Calu3 (cell line): ENCODE data around the gene ACOT9. TPM values are rescaled to one million over a fixed set of nuclear protein-coding genes. Genes with fewer than 3 reads are reported as not detected.

Experiments
- Bru-seq: library from RNA; stranded (reverse); fragments of 400-500 nt; gene quantifications from one replicate; lab custom pipeline; 2021; lab: Mats Ljungman, UMichigan
- BruChase-seq, 2 experiments: library from RNA; stranded (reverse); fragments of 400-500 nt; gene quantifications; one replicate each; lab custom pipeline; 2021; lab: Mats Ljungman, UMichigan
- BruUV-seq: library from RNA; stranded (reverse); fragments of 400-500 nt; replicated peaks from 2 replicates; lab custom pipeline; 2021; lab: Mats Ljungman, UMichigan
- CTCF ChIA-PET: fragments of 300-600 bp; sonication (Branson Sonifier 250); formaldehyde crosslinking; loops from one replicate; lab custom pipeline; 2022; ENCODE audit warnings: antibody characterized with exemption; lab: Charles Lee
- DNase-seq: peaks from one replicate; pipeline ENCODE4 v3.0.0; 2022
- H3K27ac Mint-ChIP-seq: one replicate; pipeline ENCODE4 v1.8.0; 2022; ENCODE audit warnings: mixed read lengths; ENCODE audit not compliant: unreplicated experiment
- H3K27me3 Mint-ChIP-seq: one replicate; pipeline ENCODE4 v1.8.0; 2022; ENCODE audit warnings: mixed read lengths; ENCODE audit not compliant: unreplicated experiment
- H3K36me3 Mint-ChIP-seq: one replicate; pipeline ENCODE4 v1.8.0; 2022; ENCODE audit warnings: mild to moderate bottlenecking, moderate library complexity, mixed read lengths; ENCODE audit not compliant: insufficient read depth, unreplicated experiment
- H3K4me1 Mint-ChIP-seq: one replicate; pipeline ENCODE4 v1.8.0; 2022; ENCODE audit warnings: mild to moderate bottlenecking, low read depth, mixed read lengths; ENCODE audit not compliant: unreplicated experiment
- H3K4me3 Mint-ChIP-seq: one replicate; pipeline ENCODE4 v1.8.0; 2022; ENCODE audit warnings: mild to moderate bottlenecking, low read depth, moderate library complexity, mixed read lengths; ENCODE audit not compliant: unreplicated experiment
- H3K9me3 Mint-ChIP-seq: one replicate; pipeline ENCODE4 v1.8.0; 2022; ENCODE audit warnings: low read depth, mixed read lengths; ENCODE audit not compliant: unreplicated experiment
- intact Hi-C: fragments of 100-400 bp; cut with micrococcal nuclease; formaldehyde crosslinking; loops from one replicate; pipeline ENCODE4 v1.10.0; 2022; ENCODE audit not compliant: unreplicated experiment
- long read RNA-seq: library from polyadenylated mRNA; stranded (forward); transcript quantifications from one replicate; pipeline ENCODE4 v2.0.0, GENCODE V29; 2022
- total RNA-seq: library from RNA; stranded (reverse); gene quantifications from 2 replicates; pipeline ENCODE4 v1.2.3, GENCODE V29; 2022
- TF ChIP-seq, protein P1 (sequence below): fragments of 200-600 bp; IDR thresholded peaks from one replicate; pipeline ENCODE4 v1.8.0; 2022; ENCODE audit warnings: antibody characterized with exemption; ENCODE audit not compliant: unreplicated experiment

The ACOT9 gene, protein sequence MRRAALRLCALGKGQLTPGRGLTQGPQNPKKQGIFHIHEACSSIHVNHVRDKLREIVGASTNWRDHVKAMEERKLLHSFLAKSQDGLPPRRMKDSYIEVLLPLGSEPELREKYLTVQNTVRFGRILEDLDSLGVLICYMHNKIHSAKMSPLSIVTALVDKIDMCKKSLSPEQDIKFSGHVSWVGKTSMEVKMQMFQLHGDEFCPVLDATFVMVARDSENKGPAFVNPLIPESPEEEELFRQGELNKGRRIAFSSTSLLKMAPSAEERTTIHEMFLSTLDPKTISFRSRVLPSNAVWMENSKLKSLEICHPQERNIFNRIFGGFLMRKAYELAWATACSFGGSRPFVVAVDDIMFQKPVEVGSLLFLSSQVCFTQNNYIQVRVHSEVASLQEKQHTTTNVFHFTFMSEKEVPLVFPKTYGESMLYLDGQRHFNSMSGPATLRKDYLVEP
- total RNA-seq (38.1 and 49.6 TPM in 2 replicates), Bru-seq, nascent RNA (percentile 73 among the genes with signal in this experiment), BruChase-seq, experiment 1, labeled RNA remaining after a 6-hour chase (percentile 71 among the genes with signal in this experiment), BruChase-seq, experiment 2, labeled RNA remaining after a 2-hour chase (percentile 70 among the genes with signal in this experiment)
- long read RNA-seq, transcript ACOT9-204 (16 exons, 3,117 nt), result major isoform, 23 of 38 reads
- long read RNA-seq, transcript ACOT9-201 (15 exons, 1,675 nt), result minor isoform, 8 of 38 reads
- long read RNA-seq, partial matches to known transcripts, result 2 of 38 reads
- long read RNA-seq, other reads (novel, unspliced or antisense), result 5 of 38 reads

DNA sequence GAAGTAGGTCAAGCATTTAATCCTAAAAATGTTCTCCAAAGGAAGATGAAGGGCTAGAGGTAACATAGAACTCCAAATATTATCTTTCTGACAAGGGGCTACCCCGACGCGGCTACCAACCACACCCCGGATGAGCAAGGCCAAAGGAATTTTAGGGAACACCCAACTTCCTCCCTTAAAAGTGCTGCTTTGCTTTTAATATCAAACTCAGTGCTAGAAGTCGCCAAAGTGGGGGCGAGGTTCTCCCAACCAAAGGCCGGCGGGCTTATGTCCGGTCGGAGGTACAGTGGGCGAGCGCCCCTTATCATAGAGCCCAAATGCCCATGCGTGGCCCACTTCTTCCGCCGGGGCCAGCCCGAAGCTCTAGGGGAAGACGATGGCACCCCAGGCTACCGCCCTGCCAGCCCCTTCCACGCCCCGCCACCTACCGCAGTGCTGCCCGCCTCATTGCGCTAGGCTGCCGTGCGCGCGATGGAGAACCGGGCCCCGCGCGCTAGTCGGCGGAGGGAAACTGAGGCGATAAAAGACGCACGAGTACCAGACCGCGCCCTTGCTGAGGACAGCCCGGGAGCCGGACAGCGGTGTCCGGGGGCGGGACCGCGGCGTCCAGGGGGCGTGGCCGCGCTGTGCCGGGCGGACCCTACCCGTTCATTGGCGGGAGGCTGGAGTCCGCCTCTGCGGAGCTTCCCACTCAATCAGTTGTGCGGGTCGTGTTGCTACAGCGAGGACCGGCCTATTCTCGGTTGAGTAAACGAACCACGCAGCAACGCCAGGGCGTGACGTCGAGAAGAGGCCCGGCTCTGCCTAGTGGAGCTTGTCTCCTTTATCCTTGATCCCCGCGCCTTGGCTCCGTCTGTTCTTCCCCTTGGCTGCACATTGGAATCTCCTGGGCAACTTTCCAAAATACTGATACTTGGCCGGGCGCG is at the start of gene ACOT9:
Gene ACOT9 (minus strand): TSS at position 580 of the 926 bp plus-strand sequence. CDS start 132 bp downstream, at position 448.
- Mint-ChIP-seq H3K4me1 (peaks cover 18% of the 10 kb centered on the region), H3K9me3 (no peaks in the 10 kb centered on the region), H3K27me3 (no peaks in the 10 kb centered on the region), H3K36me3 (peaks cover 22% of the 10 kb centered on the region), H3K4me3 (peak within 1 kb of the TSS; percentile 67), H3K27ac (peak within 1 kb of the TSS; percentile 61)
- DNase-seq, result peak; percentile 91
- intact Hi-C loops, result loop anchor here (2.0 kb wide), 1 partner anchor 38 kb away; no protein-coding TSS in a partner anchor
- TF ChIP-seq, protein P1, sequence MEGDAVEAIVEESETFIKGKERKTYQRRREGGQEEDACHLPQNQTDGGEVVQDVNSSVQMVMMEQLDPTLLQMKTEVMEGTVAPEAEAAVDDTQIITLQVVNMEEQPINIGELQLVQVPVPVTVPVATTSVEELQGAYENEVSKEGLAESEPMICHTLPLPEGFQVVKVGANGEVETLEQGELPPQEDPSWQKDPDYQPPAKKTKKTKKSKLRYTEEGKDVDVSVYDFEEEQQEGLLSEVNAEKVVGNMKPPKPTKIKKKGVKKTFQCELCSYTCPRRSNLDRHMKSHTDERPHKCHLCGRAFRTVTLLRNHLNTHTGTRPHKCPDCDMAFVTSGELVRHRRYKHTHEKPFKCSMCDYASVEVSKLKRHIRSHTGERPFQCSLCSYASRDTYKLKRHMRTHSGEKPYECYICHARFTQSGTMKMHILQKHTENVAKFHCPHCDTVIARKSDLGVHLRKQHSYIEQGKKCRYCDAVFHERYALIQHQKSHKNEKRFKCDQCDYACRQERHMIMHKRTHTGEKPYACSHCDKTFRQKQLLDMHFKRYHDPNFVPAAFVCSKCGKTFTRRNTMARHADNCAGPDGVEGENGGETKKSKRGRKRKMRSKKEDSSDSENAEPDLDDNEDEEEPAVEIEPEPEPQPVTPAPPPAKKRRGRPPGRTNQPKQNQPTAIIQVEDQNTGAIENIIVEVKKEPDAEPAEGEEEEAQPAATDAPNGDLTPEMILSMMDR, result no peak
- TSS peak; percentile 61 for BruUV-seq
- CTCF ChIA-PET, result interaction anchor here (0.5 to 1.9 kb wide), 6 partner anchors 8 to 743 kb away, joined by 3 to 10 read pairs (median 3); no protein-coding TSS in a partner anchor

DNA sequence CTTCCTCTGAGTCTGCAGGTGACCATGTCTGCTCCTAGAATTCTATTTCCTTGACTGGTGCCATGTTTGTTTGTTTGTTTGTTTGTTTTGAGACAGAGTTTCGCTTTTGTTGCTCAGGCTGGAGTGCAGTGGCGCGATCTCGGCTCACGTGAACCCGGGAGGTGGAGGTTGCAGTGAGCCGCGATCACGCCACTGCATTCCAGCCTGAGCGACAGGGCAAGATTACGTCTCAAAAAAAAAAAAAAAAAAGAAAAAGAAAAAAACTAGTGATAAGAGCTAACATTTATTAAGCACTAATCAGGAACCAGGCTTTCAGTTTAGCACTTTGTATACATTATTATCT is 47.0 kb upstream of the ACOT9 start:
- intact Hi-C loops, result no loop called here
- CTCF ChIA-PET, result interaction anchor here (0.7 kb wide), 1 partner anchor 1829 kb away, joined by 6 read pairs; no protein-coding TSS in a partner anchor
- no peak for DNase-seq
- Mint-ChIP-seq H3K36me3 (peaks cover 33% of the 10 kb centered on the region), H3K4me3 (no peak overlapping the region), H3K9me3 (no peaks in the 10 kb centered on the region), H3K27me3 (no peaks in the 10 kb centered on the region), H3K27ac (peak overlapping the region; percentile 23), H3K4me1 (peaks cover 7% of the 10 kb centered on the region)
- BruUV-seq, result no TSS peak
- TF ChIP-seq, protein P1, result no peak

DNA sequence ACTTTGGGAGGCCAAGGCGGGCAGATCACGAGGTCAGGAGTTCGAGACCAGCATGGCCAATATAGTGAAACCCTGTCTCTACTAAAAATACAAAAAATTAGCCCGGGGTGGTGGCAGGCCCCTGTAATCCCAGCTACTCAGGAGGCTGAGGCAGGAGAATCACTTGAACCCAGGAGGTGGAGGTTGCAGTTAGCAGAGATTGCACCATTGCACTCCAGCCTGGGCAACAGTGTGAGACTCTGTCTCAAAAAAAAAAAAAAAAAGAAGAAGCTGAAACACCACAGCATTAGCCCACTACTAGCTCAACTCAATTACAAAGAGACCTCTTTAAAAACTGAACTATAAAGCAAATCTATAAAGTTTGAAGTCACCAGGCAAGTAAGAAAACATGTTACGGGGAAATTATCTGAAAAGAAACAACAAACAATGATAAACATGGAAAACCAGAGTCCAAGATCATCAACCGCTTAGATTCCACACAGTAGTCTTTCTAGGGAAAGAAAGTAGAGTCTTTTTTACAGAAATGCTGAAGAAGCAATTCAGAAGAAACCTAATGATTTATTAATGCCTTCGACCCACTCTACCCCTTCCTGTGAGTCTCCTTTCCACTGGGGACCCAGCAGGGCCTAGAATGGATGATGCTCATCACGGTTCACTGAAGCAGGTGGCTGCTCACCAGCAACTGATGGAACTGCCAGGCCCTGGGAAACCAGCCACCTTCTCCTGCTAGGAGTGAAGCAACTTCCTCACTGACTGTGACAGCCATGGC is 46.5 kb upstream of the ACOT9 start:
- TF ChIP-seq, protein P1, result no peak
- peaks cover 38% of the 10 kb centered on the region for H3K36me3 Mint-ChIP-seq
- BruUV-seq, result no TSS peak
- no peaks in the 10 kb centered on the region for H3K9me3 Mint-ChIP-seq
- H3K4me1 Mint-ChIP-seq, result peaks cover 7% of the 10 kb centered on the region
- H3K27me3 Mint-ChIP-seq, result no peaks in the 10 kb centered on the region
- intact Hi-C loops, result loop anchor here (2.0 to 5.0 kb wide), 2 partner anchors 15 to 33 kb away; no protein-coding TSS in a partner anchor
- no peak overlapping the region for H3K4me3 Mint-ChIP-seq
- DNase-seq, result no peak
- H3K27ac Mint-ChIP-seq, result peak overlapping the region; percentile 23
- CTCF ChIA-PET, result interaction anchor here (0.8 to 1.4 kb wide), 2 partner anchors 18 to 32 kb away, joined by 4 to 5 read pairs; no protein-coding TSS in a partner anchor
